DND-41 (cell line): ENCODE measurements around the gene MAP2K1.

ENCODE experiments used
- CTCF ChIP-seq: IDR thresholded peaks from 2 replicates; pipeline ENCODE4 v1.5.1; 2012; ENCODE audit warnings: borderline replicate concordance, low read length, moderate library complexity, mild to moderate bottlenecking; ENCODE audit not compliant: poor library complexity, severe bottlenecking; ENCODE audit errors: extremely low read depth
- EZH2 ChIP-seq: IDR thresholded peaks from 3 replicates; pipeline ENCODE4 v1.6.1; 2012; ENCODE audit warnings: borderline replicate concordance, low read depth, mild to moderate bottlenecking, moderate library complexity, low read length, inconsistent platforms; ENCODE audit not compliant: severe bottlenecking

- TF ChIP-seq CTCF = no peak
- TF ChIP-seq EZH2 = no peak
Measured at GRCh38 chr15:66429117-66429516, 42.4 kb downstream of the MAP2K1 start.
